HEK293 (cell line): ENCODE results near the gene WWOX.
A peak's percentile ranks its signal among the peaks of the same experiment; 100 is the strongest.

ENCODE experiments used
- GLIS1 ChIP-seq: fragments of 450-650 bp; formaldehyde crosslinking; IDR thresholded peaks from 2 replicates; pipeline ENCODE4 v1.5.1; 2016; ENCODE audit warnings: missing biosample characterization, missing genetic modification characterization
- HOXD13 ChIP-seq: sonication (generic); formaldehyde crosslinking; IDR thresholded peaks from 2 replicates; pipeline ENCODE4 v1.8.0; 2022; ENCODE audit warnings: missing genetic modification reagents, borderline replicate concordance
- KLF1 ChIP-seq: fragments of 450-650 bp; formaldehyde crosslinking; IDR thresholded peaks from 2 replicates; pipeline ENCODE4 v1.5.1; 2016; ENCODE audit warnings: missing biosample characterization, missing genetic modification characterization
- PBX3 ChIP-seq: sonication (generic); formaldehyde crosslinking; IDR thresholded peaks from 2 replicates; pipeline ENCODE4 v1.8.1; 2022; ENCODE audit warnings: mild to moderate bottlenecking, moderate library complexity, missing genetic modification reagents
- PRDM10 ChIP-seq: fragments of 450-650 bp; formaldehyde crosslinking; IDR thresholded peaks from 2 replicates; pipeline ENCODE4 v1.5.1; 2016; ENCODE audit warnings: missing biosample characterization, missing genetic modification characterization
- RBAK ChIP-seq: fragments of 450-650 bp; formaldehyde crosslinking; IDR thresholded peaks from 2 replicates; pipeline ENCODE4 v1.5.1; 2016; ENCODE audit warnings: missing biosample characterization, missing genetic modification characterization
- SP7 ChIP-seq: fragments of 450-650 bp; formaldehyde crosslinking; IDR thresholded peaks from 2 replicates; pipeline ENCODE4 v1.5.1; 2016; ENCODE audit warnings: missing biosample characterization, missing genetic modification characterization
- ZBTB10 ChIP-seq: fragments of 450-650 bp; formaldehyde crosslinking; IDR thresholded peaks from 2 replicates; pipeline ENCODE4 v1.5.1; 2016; ENCODE audit warnings: missing biosample characterization, missing genetic modification characterization
- ZFP69B ChIP-seq: fragments of 450-650 bp; formaldehyde crosslinking; IDR thresholded peaks from 2 replicates; pipeline ENCODE4 v1.5.1; 2016; ENCODE audit warnings: missing biosample characterization, missing genetic modification characterization
- ZNF114 ChIP-seq: fragments of 450-650 bp; formaldehyde crosslinking; IDR thresholded peaks from 2 replicates; pipeline ENCODE4 v1.5.0; 2017; ENCODE audit warnings: missing biosample characterization, missing genetic modification characterization
- ZNF211 ChIP-seq: fragments of 450-650 bp; formaldehyde crosslinking; IDR thresholded peaks from 2 replicates; pipeline ENCODE4 v1.5.1; 2016; ENCODE audit warnings: low read depth, missing biosample characterization, missing genetic modification characterization
- ZNF221 ChIP-seq: fragments of 450-650 bp; formaldehyde crosslinking; IDR thresholded peaks from 2 replicates; pipeline ENCODE4 v1.5.1; 2017; ENCODE audit warnings: missing biosample characterization, missing genetic modification characterization, borderline replicate concordance
- ZNF341 ChIP-seq: fragments of 450-650 bp; formaldehyde crosslinking; IDR thresholded peaks from 2 replicates; pipeline ENCODE4; 2016; ENCODE audit warnings: low read depth, missing biosample characterization, missing genetic modification characterization
- ZNF394 ChIP-seq: fragments of 450-650 bp; formaldehyde crosslinking; IDR thresholded peaks from 2 replicates; pipeline ENCODE4 v1.5.1; 2016; ENCODE audit warnings: missing biosample characterization, missing genetic modification characterization, mild to moderate bottlenecking, moderate library complexity, borderline replicate concordance
- ZNF521 ChIP-seq: fragments of 450-650 bp; formaldehyde crosslinking; IDR thresholded peaks from 2 replicates; pipeline ENCODE4 v1.5.1; 2017; ENCODE audit warnings: missing biosample characterization, mild to moderate bottlenecking, missing genetic modification characterization
- ZNF629 ChIP-seq: fragments of 450-650 bp; formaldehyde crosslinking; IDR thresholded peaks from 2 replicates; pipeline ENCODE4 v1.5.1; 2017; ENCODE audit warnings: missing biosample characterization, missing genetic modification characterization
- ZSCAN30 ChIP-seq: fragments of 450-650 bp; IDR thresholded peaks from 2 replicates; pipeline ENCODE4 v1.5.1; 2018; ENCODE audit warnings: missing biosample characterization, mild to moderate bottlenecking, missing genetic modification characterization, moderate library complexity
- ZXDB ChIP-seq: fragments of 450-650 bp; formaldehyde crosslinking; IDR thresholded peaks from 2 replicates; pipeline ENCODE4 v1.5.1; 2016; ENCODE audit warnings: missing biosample characterization, missing genetic modification characterization
- TF ChIP-seq, protein P1 (sequence below): fragments of 450-650 bp; formaldehyde crosslinking; IDR thresholded peaks from 2 replicates; pipeline ENCODE4 v1.5.1; 2017; ENCODE audit warnings: missing biosample characterization, missing genetic modification characterization
- TF ChIP-seq, protein P2 (sequence below): fragments of 450-650 bp; formaldehyde crosslinking; IDR thresholded peaks from 2 replicates; pipeline ENCODE4 v1.5.1; 2017; ENCODE audit warnings: missing biosample characterization, missing genetic modification characterization
- TF ChIP-seq, protein P3 (sequence below): fragments of 450-650 bp; formaldehyde crosslinking; IDR thresholded peaks from 2 replicates; pipeline ENCODE4 v1.5.1; 2016; ENCODE audit warnings: missing biosample characterization, missing genetic modification characterization
- TF ChIP-seq, protein P4 (sequence below): fragments of 450-650 bp; formaldehyde crosslinking; IDR thresholded peaks from 2 replicates; pipeline ENCODE4 v1.5.1; 2016; ENCODE audit warnings: missing biosample characterization, missing genetic modification characterization

WWOX gene

DNA sequence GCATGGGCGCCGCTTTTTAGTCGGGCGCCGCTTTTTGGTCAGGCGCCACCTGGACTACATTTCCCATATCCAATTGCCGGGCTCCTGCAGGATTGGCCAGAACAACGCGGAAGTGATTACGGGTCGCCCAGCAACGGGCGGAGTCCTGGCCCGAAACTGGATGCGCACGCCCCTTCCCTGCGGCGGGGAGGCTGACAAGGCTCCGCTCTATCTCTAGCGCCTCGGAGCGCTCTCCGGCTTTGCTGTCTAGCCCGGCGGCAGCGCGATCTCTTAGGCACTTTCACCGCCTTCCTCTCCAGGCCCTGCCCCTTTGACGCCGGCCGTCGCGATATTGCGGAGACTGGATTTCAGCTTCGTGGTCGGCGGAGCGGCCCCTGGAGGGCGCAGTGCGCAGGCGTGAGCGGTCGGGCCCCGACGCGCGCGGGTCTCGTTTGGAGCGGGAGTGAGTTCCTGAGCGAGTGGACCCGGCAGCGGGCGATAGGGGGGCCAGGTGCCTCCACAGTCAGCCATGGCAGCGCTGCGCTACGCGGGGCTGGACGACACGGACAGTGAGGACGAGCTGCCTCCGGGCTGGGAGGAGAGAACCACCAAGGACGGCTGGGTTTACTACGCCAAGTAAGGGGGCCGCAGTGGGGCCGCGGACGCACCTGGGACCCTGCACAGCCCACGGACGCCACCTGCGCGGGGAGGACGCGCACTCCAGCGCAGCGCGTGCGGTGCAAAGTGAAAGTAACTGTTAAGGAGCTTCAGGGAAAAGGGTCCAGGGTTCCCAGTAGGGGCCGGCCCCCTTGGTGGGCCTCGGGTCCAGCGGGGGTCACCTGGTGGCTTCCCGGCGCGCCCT lies at the start of gene WWOX (continued):
- TF ChIP-seq ZSCAN30 (tag by site-specific recombination) (peak; percentile 26; the same call in 1 of the 2 replicates), ZBTB10 (tag by site-specific recombination) (peak; percentile 69), ZNF394 (tag by site-specific recombination) (peak; percentile 55; the same call in 1 of the 2 replicates), ZNF341 (tag by site-specific recombination) (0 out of 2 replicates have a peak, but pooled peaks have one; percentile 18), GLIS1 (tag by site-specific recombination) (peak; percentile 50), ZNF211 (tag by site-specific recombination) (no peak), ZNF114 (tag by site-specific recombination) (no peak), KLF1 (tag by site-specific recombination) (peak; percentile 82), ZXDB (tag by site-specific recombination) (peak; percentile 98), PBX3 (CRISPR knock-in tag) (no peak), HOXD13 (no peak), ZNF221 (peak; percentile 81; the same call in 1 of the 2 replicates), ZNF521 (tag by site-specific recombination) (no peak), RBAK (no peak), SP7 (tag by site-specific recombination) (peak; percentile 92), ZFP69B (tag by site-specific recombination) (peak; percentile 90), ZNF629 (peak; percentile 40; the same call in 1 of the 2 replicates), PRDM10 (peak; percentile 79)
- TF ChIP-seq, protein P1, sequence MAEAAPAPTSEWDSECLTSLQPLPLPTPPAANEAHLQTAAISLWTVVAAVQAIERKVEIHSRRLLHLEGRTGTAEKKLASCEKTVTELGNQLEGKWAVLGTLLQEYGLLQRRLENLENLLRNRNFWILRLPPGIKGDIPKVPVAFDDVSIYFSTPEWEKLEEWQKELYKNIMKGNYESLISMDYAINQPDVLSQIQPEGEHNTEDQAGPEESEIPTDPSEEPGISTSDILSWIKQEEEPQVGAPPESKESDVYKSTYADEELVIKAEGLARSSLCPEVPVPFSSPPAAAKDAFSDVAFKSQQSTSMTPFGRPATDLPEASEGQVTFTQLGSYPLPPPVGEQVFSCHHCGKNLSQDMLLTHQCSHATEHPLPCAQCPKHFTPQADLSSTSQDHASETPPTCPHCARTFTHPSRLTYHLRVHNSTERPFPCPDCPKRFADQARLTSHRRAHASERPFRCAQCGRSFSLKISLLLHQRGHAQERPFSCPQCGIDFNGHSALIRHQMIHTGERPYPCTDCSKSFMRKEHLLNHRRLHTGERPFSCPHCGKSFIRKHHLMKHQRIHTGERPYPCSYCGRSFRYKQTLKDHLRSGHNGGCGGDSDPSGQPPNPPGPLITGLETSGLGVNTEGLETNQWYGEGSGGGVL: no peak
- TF ChIP-seq, protein P2, sequence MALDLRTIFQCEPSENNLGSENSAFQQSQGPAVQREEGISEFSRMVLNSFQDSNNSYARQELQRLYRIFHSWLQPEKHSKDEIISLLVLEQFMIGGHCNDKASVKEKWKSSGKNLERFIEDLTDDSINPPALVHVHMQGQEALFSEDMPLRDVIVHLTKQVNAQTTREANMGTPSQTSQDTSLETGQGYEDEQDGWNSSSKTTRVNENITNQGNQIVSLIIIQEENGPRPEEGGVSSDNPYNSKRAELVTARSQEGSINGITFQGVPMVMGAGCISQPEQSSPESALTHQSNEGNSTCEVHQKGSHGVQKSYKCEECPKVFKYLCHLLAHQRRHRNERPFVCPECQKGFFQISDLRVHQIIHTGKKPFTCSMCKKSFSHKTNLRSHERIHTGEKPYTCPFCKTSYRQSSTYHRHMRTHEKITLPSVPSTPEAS (tag by site-specific recombination): 0 out of 2 replicates have a peak, but pooled peaks have one; percentile 39
- TF ChIP-seq, protein P3, sequence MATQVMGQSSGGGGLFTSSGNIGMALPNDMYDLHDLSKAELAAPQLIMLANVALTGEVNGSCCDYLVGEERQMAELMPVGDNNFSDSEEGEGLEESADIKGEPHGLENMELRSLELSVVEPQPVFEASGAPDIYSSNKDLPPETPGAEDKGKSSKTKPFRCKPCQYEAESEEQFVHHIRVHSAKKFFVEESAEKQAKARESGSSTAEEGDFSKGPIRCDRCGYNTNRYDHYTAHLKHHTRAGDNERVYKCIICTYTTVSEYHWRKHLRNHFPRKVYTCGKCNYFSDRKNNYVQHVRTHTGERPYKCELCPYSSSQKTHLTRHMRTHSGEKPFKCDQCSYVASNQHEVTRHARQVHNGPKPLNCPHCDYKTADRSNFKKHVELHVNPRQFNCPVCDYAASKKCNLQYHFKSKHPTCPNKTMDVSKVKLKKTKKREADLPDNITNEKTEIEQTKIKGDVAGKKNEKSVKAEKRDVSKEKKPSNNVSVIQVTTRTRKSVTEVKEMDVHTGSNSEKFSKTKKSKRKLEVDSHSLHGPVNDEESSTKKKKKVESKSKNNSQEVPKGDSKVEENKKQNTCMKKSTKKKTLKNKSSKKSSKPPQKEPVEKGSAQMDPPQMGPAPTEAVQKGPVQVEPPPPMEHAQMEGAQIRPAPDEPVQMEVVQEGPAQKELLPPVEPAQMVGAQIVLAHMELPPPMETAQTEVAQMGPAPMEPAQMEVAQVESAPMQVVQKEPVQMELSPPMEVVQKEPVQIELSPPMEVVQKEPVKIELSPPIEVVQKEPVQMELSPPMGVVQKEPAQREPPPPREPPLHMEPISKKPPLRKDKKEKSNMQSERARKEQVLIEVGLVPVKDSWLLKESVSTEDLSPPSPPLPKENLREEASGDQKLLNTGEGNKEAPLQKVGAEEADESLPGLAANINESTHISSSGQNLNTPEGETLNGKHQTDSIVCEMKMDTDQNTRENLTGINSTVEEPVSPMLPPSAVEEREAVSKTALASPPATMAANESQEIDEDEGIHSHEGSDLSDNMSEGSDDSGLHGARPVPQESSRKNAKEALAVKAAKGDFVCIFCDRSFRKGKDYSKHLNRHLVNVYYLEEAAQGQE (tag by site-specific recombination): no peak; the same call in 1 of the 2 replicates
- TF ChIP-seq, protein P4, sequence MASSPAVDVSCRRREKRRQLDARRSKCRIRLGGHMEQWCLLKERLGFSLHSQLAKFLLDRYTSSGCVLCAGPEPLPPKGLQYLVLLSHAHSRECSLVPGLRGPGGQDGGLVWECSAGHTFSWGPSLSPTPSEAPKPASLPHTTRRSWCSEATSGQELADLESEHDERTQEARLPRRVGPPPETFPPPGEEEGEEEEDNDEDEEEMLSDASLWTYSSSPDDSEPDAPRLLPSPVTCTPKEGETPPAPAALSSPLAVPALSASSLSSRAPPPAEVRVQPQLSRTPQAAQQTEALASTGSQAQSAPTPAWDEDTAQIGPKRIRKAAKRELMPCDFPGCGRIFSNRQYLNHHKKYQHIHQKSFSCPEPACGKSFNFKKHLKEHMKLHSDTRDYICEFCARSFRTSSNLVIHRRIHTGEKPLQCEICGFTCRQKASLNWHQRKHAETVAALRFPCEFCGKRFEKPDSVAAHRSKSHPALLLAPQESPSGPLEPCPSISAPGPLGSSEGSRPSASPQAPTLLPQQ (tag by site-specific recombination): peak; percentile 96
